Vagina (tissue), 2 donors: ENCODE data around the gene SSB. TPM values are rescaled to one million over a fixed set of nuclear protein-coding genes. Genes with fewer than 3 reads are reported as not detected.

Source experiments
- DNase-seq, 2 donors: peaks; one replicate each; pipeline ENCODE4 v3.0.0-alpha.2; 2017; ENCODE audit errors: extremely low spot score in 2 of 2
- H3K27ac ChIP-seq: fragments of 200-600 bp; sonication (generic); one replicate; pipeline ENCODE4 v1.5.1; 2019
- H3K27me3 ChIP-seq: fragments of 200-600 bp; sonication (generic); one replicate; pipeline ENCODE4 v1.5.1; 2019
- H3K36me3 ChIP-seq, 2 donors: fragments of 200-600 bp; sonication (generic); one replicate each; pipeline ENCODE4 v1.5.1; 2017 to 2019
- H3K4me1 ChIP-seq: fragments of 200-600 bp; sonication (generic); one replicate; pipeline ENCODE4 v1.5.1; 2019
- H3K4me3 ChIP-seq, 2 donors: fragments of 200-600 bp; sonication (generic); 1 replicate in 1 of 2; 2 replicates in 1 of 2; pipeline ENCODE4 v1.5.1; 2016 to 2019
- H3K9me3 ChIP-seq: fragments of 200-600 bp; sonication (generic); one replicate; pipeline ENCODE4 v1.5.1; 2019
- CTCF ChIP-seq, 3 experiments: fragments of 450-650 bp in 2 of 3; fragments of 200-600 bp in 1 of 3; sonication (generic) in 1 of 3; IDR thresholded peaks; one replicate each; pipeline ENCODE4 v1.5.1; 2017 to 2019; ENCODE audit warnings: antibody characterized with exemption in 3 of 3, mild to moderate bottlenecking in 2 of 3, moderate library complexity in 2 of 3
- POLR2A ChIP-seq, 2 donors: fragments of 450-650 bp; IDR thresholded peaks; one replicate each; pipeline ENCODE4 v1.6.1; 2017; ENCODE audit warnings: antibody characterized with exemption in 2 of 2, mild to moderate bottlenecking in 2 of 2, moderate library complexity in 2 of 2
- POLR2AphosphoS5 ChIP-seq, 2 donors: sonication (generic); formaldehyde crosslinking; IDR thresholded peaks; one replicate each; pipeline ENCODE4 v1.9.0; 2017; ENCODE audit warnings: antibody characterized with exemption in 2 of 2, mild to moderate bottlenecking in 2 of 2, low read depth in 1 of 2; ENCODE audit not compliant: insufficient read depth in 1 of 2
- intact Hi-C: fragments of 100-400 bp; cut with DNase I; formaldehyde crosslinking; loops from one replicate; pipeline ENCODE4 v1.15.1; 2023
- total RNA-seq: library from RNA; depleted of rRNA; stranded (reverse); fragments of >200 nt; gene quantifications from one replicate; pipeline ENCODE4 v1.2.3, GENCODE V29; 2016

The SSB gene
- total RNA-seq, 1 donor from 2014 or later, result 47.1 TPM

- DNase-seq, result no peak
- intact Hi-C loops, result loop anchor here (5.0 kb wide), 1 partner anchor 895 kb away; no protein-coding TSS in a partner anchor
- no peak for TF ChIP-seq POLR2A (IDR thresholded peaks at IDR 0.05)
- TF ChIP-seq CTCF (IDR thresholded peaks at IDR 0.05), result no peak
- no peak for TF ChIP-seq POLR2AphosphoS5 (IDR thresholded peaks at IDR 0.05; ENCODE audit: insufficient read depth in 1 of 2, low read depth in 1 of 2)
- H3K27ac ChIP-seq, result no peak overlapping the region
- peaks cover 10% of the 10 kb centered on the region for H3K4me1 ChIP-seq
- H3K4me3 ChIP-seq, result no peak overlapping the region
- H3K36me3 ChIP-seq, result no peaks in the 10 kb centered on the region
- no peaks in the 10 kb centered on the region for H3K9me3 ChIP-seq
- no peaks in the 10 kb centered on the region for H3K27me3 ChIP-seq
These were observed 26.0 kb upstream of the SSB start for GRCh38 chr2:169772651-169773050.

- DNase-seq, result no peak
- Histone ChIP-seq H3K9me3 (no peaks in the 10 kb centered on the region), H3K4me1 (peaks cover 5% of the 10 kb centered on the region), H3K4me3 (no peak overlapping the region), H3K27ac (no peak overlapping the region), H3K27me3 (no peaks in the 10 kb centered on the region), H3K36me3 (no peaks in the 10 kb centered on the region)
- no peak for TF ChIP-seq CTCF (IDR thresholded peaks at IDR 0.05)
- TF ChIP-seq POLR2AphosphoS5 (IDR thresholded peaks at IDR 0.05; ENCODE audit: insufficient read depth in 1 of 2, low read depth in 1 of 2), result no peak
- no peak for TF ChIP-seq POLR2A (IDR thresholded peaks at IDR 0.05)
- intact Hi-C loops, result no loop called here
These were observed 23.3 kb upstream of the SSB start for GRCh38 chr2:169775354-169775753.

GRCh38 chr2:169775765-169776164 is 22.9 kb upstream of the SSB start:
- Histone ChIP-seq H3K27ac (no peak overlapping the region), H3K36me3 (no peaks in the 10 kb centered on the region), H3K27me3 (no peaks in the 10 kb centered on the region), H3K9me3 (no peaks in the 10 kb centered on the region), H3K4me1 (peaks cover 5% of the 10 kb centered on the region), H3K4me3 (no peak overlapping the region)
- intact Hi-C loops, result no loop called here
- no peak for TF ChIP-seq CTCF (IDR thresholded peaks at IDR 0.05)
- TF ChIP-seq POLR2AphosphoS5 (IDR thresholded peaks at IDR 0.05; ENCODE audit: insufficient read depth in 1 of 2, low read depth in 1 of 2), result no peak
- TF ChIP-seq POLR2A (IDR thresholded peaks at IDR 0.05), result no peak
- DNase-seq, result no peak

GRCh38 chr2:169776252-169776761 is 22.4 kb upstream of the SSB start:
- no peak overlapping the region for H3K4me3 ChIP-seq
- no peaks in the 10 kb centered on the region for H3K27me3 ChIP-seq
- DNase-seq, result no peak
- H3K9me3 ChIP-seq, result no peaks in the 10 kb centered on the region
- H3K36me3 ChIP-seq, result no peaks in the 10 kb centered on the region
- H3K27ac ChIP-seq, result peak overlapping the region; percentile 7
- TF ChIP-seq CTCF (IDR thresholded peaks at IDR 0.05), result no peak
- no peak for TF ChIP-seq POLR2AphosphoS5 (IDR thresholded peaks at IDR 0.05; ENCODE audit: insufficient read depth in 1 of 2, low read depth in 1 of 2)
- TF ChIP-seq POLR2A (IDR thresholded peaks at IDR 0.05), result no peak
- peaks cover 5% of the 10 kb centered on the region for H3K4me1 ChIP-seq
- intact Hi-C loops, result no loop called here

GRCh38 chr2:169778446-169778845 is 20.2 kb upstream of the SSB start:
- no peak overlapping the region for H3K27ac ChIP-seq
- intact Hi-C loops, result no loop called here
- no peak overlapping the region for H3K4me3 ChIP-seq
- DNase-seq, result no peak
- peaks cover 5% of the 10 kb centered on the region for H3K4me1 ChIP-seq
- no peaks in the 10 kb centered on the region for H3K36me3 ChIP-seq
- no peaks in the 10 kb centered on the region for H3K27me3 ChIP-seq
- TF ChIP-seq POLR2A (IDR thresholded peaks at IDR 0.05) (no peak), POLR2AphosphoS5 (IDR thresholded peaks at IDR 0.05; ENCODE audit: insufficient read depth in 1 of 2, low read depth in 1 of 2) (no peak), CTCF (IDR thresholded peaks at IDR 0.05) (no peak)
- H3K9me3 ChIP-seq, result no peaks in the 10 kb centered on the region
